ENCODE data around the gene ULK4.

- TF ChIP-seq FOS (IDR thresholded peaks at IDR 0.05; ENCODE audit: extremely low read depth, insufficient read length), result no peak
- no peak for TF ChIP-seq ARID4B (CRISPR knock-in tag; IDR thresholded peaks at IDR 0.05)
- TF ChIP-seq NR2C2 (CRISPR knock-in tag; IDR thresholded peaks at IDR 0.05), result no peak
- TF ChIP-seq NR2C2 (tag; IDR thresholded peaks at IDR 0.05), result no peak
- TF ChIP-seq, protein P1, sequence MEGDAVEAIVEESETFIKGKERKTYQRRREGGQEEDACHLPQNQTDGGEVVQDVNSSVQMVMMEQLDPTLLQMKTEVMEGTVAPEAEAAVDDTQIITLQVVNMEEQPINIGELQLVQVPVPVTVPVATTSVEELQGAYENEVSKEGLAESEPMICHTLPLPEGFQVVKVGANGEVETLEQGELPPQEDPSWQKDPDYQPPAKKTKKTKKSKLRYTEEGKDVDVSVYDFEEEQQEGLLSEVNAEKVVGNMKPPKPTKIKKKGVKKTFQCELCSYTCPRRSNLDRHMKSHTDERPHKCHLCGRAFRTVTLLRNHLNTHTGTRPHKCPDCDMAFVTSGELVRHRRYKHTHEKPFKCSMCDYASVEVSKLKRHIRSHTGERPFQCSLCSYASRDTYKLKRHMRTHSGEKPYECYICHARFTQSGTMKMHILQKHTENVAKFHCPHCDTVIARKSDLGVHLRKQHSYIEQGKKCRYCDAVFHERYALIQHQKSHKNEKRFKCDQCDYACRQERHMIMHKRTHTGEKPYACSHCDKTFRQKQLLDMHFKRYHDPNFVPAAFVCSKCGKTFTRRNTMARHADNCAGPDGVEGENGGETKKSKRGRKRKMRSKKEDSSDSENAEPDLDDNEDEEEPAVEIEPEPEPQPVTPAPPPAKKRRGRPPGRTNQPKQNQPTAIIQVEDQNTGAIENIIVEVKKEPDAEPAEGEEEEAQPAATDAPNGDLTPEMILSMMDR (IDR thresholded peaks at IDR 0.05 in 2 of 3, conservative IDR thresholded peaks at IDR 0.05 in 1 of 3; ENCODE audit: insufficient read depth in 2 of 3, low read depth in 1 of 3, low read length in 3 of 3), result no peak
- no peak for TF ChIP-seq CHCHD3 (CRISPR knock-in tag; IDR thresholded peaks at IDR 0.05)
- no peak for TF ChIP-seq NR1H2 (CRISPR knock-in tag; IDR thresholded peaks at IDR 0.05)
- no peak for TF ChIP-seq KLF6 (CRISPR knock-in tag; IDR thresholded peaks at IDR 0.05; ENCODE audit: borderline replicate concordance)
- no peak for TF ChIP-seq HINFP (tag; conservative IDR thresholded peaks at IDR 0.05; ENCODE audit: low read depth)
- no peak for TF ChIP-seq GTF2F1 (IDR thresholded peaks at IDR 0.05; ENCODE audit: low read depth, low read length)
- no peak for TF ChIP-seq POLR2A (conservative IDR thresholded peaks at IDR 0.05)
- TF ChIP-seq RFX5 (IDR thresholded peaks at IDR 0.05; ENCODE audit: low read depth, low read length), result no peak
- no peak for TF ChIP-seq NCOR1 (IDR thresholded peaks at IDR 0.05)
These were observed 686.8 kb downstream of the ULK4 start for GRCh38 chr3:41274944-41275668.

Data from K562 (cell line).